Endothelial cell (in vitro differentiated cells): ENCODE measurements around the gene FOXJ3. TPM values are rescaled to one million over a fixed set of nuclear protein-coding genes. Genes with fewer than 3 reads are reported as not detected.

Source experiments
- DNase-seq: peaks from one replicate; pipeline ENCODE4 v3.0.0; 2021; ENCODE audit warnings: low spot score
- H3K27ac Mint-ChIP-seq: one replicate; pipeline ENCODE4 v1.8.0; 2021; ENCODE audit warnings: mixed read lengths, inconsistent platforms; ENCODE audit not compliant: unreplicated experiment
- H3K27me3 Mint-ChIP-seq: one replicate; pipeline ENCODE4 v1.8.0; 2021; ENCODE audit warnings: mild to moderate bottlenecking, moderate library complexity, mixed read lengths, inconsistent platforms; ENCODE audit not compliant: unreplicated experiment
- H3K36me3 Mint-ChIP-seq: one replicate; pipeline ENCODE4 v1.8.0; 2021; ENCODE audit warnings: mild to moderate bottlenecking, low read depth, mixed read lengths, inconsistent platforms; ENCODE audit not compliant: unreplicated experiment
- H3K4me1 Mint-ChIP-seq: one replicate; pipeline ENCODE4 v1.8.0; 2021; ENCODE audit warnings: mild to moderate bottlenecking, mixed read lengths, inconsistent platforms; ENCODE audit not compliant: unreplicated experiment
- H3K4me3 Mint-ChIP-seq: one replicate; pipeline ENCODE4 v1.8.0; 2021; ENCODE audit warnings: mild to moderate bottlenecking, mixed read lengths, inconsistent platforms; ENCODE audit not compliant: unreplicated experiment
- H3K9me3 Mint-ChIP-seq: one replicate; pipeline ENCODE4 v1.8.0; 2021; ENCODE audit warnings: mixed read lengths, inconsistent platforms; ENCODE audit not compliant: unreplicated experiment
- total RNA-seq: library from RNA; stranded (reverse); fragmentation: NEBNext Ultra II Directional; extraction: Animal tissue kit (Norgen Biotek cat#: 25700); gene quantifications from one replicate; pipeline ENCODE4 v1.2.1, GENCODE V29; 2021; ENCODE audit not compliant: unreplicated experiment
- TF ChIP-seq, protein P1 (sequence below): fragments of 200-600 bp; sonication (generic); IDR thresholded peaks from one replicate; pipeline ENCODE4 v1.5.0; 2021; ENCODE audit warnings: antibody characterized with exemption; ENCODE audit not compliant: unreplicated experiment

Gene FOXJ3
- total RNA-seq, 1 donor from 2014 or later = 65.9 TPM

DNA sequence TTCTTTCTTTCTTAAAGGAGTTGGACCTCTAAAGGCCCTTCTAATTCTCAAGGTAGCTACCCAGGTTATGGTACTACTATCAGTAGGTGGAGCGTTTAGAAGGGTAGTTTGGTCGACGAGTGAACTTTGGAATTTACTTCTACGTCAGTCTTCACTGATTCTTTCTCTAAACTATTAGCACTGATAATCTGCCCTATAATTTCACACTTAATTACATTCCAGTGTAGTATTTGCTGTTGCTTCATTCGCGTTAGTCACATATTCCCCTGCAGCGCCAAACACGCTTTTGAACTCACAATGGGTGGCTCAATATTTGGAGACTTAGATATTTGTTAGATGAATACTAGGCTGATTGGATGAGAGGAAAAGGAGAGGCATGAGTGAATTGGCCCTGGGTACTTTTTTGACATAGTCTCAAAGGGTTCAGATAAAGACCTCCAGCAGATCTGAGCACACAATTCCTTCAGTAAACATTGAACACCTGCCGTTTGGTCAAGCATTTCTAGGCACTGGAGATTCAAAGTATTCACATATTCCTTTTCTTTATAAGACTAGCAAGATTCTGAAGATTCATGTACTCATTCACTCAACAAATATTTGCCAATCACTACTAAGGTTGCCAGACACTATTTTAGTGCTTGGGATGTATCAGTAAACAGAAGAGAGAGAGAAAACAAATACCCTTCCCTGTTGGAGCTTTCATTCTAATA is 929 bp upstream of the FOXJ3 start:
- Mint-ChIP-seq H3K9me3 (no peaks in the 10 kb centered on the region), H3K4me3 (peak overlapping the region; percentile 87), H3K36me3 (no peaks in the 10 kb centered on the region), H3K27ac (peak overlapping the region; percentile 81), H3K4me1 (peaks cover 42% of the 10 kb centered on the region), H3K27me3 (peaks cover 7% of the 10 kb centered on the region)
- TF ChIP-seq, protein P1, sequence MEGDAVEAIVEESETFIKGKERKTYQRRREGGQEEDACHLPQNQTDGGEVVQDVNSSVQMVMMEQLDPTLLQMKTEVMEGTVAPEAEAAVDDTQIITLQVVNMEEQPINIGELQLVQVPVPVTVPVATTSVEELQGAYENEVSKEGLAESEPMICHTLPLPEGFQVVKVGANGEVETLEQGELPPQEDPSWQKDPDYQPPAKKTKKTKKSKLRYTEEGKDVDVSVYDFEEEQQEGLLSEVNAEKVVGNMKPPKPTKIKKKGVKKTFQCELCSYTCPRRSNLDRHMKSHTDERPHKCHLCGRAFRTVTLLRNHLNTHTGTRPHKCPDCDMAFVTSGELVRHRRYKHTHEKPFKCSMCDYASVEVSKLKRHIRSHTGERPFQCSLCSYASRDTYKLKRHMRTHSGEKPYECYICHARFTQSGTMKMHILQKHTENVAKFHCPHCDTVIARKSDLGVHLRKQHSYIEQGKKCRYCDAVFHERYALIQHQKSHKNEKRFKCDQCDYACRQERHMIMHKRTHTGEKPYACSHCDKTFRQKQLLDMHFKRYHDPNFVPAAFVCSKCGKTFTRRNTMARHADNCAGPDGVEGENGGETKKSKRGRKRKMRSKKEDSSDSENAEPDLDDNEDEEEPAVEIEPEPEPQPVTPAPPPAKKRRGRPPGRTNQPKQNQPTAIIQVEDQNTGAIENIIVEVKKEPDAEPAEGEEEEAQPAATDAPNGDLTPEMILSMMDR = no peak
- no peak for DNase-seq

DNA sequence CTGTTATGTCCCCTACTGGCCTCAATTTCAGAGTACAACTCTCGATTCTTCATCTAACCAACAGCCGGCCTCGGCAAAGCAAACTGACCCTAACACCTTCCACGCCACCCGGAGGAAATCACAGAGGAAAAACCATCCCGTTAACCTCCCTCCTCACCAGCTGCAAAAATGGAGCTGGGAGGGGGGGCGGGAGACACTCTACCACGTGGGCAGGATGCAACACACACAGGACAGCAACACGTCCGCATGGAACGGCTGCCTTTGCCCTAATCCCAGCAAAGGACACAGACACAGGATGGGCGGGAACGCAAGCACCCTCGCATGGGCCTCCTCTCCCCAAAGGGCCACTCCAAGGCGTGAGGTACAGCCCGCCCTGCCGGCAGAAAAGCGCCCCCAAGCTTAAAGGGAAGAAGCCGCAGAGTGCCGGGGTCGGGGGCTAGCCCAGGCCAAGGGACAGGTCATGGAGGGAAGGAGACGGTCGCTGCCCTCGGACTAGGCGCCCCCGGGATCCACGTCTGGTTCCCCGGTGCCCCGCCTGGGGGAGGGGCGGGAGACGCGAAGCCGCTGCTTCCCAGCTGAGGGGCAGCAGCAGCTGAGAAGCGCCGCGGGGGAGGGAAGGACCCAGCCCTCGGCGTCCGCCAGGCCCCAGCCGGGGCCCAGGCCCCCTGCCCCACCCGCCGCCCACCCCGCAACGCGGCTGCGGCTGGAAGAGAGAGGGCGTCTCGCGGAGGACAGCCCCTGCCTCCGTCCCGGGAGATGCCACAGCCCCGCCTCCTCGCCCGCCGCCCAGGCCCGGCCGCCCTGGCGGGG is 590 bp downstream of the FOXJ3 start:
- Mint-ChIP-seq H3K4me1 (peaks cover 44% of the 10 kb centered on the region), H3K36me3 (no peaks in the 10 kb centered on the region), H3K27ac (peak overlapping the region; percentile 99), H3K27me3 (peaks cover 7% of the 10 kb centered on the region), H3K4me3 (peak overlapping the region; percentile 99), H3K9me3 (no peaks in the 10 kb centered on the region)
- DNase-seq = peak; percentile 66
- TF ChIP-seq, protein P1 = no peak

DNA sequence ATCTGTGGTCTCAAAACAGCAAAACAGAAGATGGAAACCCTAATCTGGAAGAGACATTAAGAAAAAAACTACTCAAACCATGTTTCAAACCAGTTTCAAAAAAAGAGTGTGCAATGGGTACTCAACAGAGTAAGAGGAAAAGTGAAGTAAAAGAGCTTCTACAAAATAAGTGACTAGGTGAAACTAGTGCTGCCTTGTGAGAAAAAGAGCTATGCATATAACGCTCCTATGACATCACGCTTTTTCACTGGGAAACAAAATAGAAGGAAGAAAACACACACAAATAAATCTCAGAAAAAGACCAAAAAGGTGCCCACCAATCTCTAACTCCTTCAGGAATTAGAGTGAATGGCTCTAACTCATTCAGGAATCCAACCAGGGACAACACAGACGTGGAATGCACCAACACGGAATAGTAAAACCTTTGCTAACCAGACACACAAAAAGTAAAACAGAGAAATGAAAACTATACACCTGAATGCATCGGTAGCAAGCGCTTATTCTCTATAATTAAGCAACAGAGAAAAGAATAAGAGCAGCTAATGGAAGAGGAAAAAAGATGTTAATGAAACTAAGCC is 1.3 kb downstream of the FOXJ3 start:
- Mint-ChIP-seq H3K4me3 (peak overlapping the region; percentile 99), H3K4me1 (peaks cover 48% of the 10 kb centered on the region), H3K27ac (peak overlapping the region; percentile 99), H3K27me3 (peaks cover 8% of the 10 kb centered on the region), H3K9me3 (no peaks in the 10 kb centered on the region), H3K36me3 (no peaks in the 10 kb centered on the region)
- no peak for DNase-seq
- TF ChIP-seq, protein P1 = no peak

DNA sequence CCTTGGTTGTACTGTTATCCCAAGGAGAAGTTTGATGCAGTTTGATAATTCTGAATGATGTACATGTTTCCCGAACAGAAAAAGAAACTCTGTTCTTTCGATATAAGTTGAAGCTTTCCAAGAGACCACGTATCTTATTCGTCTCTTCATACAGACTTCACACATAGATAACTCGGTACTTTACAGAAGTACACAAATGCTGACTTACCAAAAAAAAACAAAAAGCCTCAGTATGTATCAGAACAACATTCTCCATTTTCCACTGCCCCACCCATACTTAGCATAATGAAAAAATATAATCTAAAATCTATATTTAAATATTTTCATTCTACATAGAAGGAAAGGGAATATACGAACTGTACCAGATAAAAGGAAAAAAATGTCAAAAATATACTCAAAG is 2.2 kb downstream of the FOXJ3 start:
- Mint-ChIP-seq H3K4me1 (peaks cover 48% of the 10 kb centered on the region), H3K4me3 (peak overlapping the region; percentile 99), H3K27me3 (peaks cover 8% of the 10 kb centered on the region), H3K27ac (peak overlapping the region; percentile 0), H3K9me3 (no peaks in the 10 kb centered on the region), H3K36me3 (no peaks in the 10 kb centered on the region)
- TF ChIP-seq, protein P1 = no peak
- DNase-seq = no peak

DNA sequence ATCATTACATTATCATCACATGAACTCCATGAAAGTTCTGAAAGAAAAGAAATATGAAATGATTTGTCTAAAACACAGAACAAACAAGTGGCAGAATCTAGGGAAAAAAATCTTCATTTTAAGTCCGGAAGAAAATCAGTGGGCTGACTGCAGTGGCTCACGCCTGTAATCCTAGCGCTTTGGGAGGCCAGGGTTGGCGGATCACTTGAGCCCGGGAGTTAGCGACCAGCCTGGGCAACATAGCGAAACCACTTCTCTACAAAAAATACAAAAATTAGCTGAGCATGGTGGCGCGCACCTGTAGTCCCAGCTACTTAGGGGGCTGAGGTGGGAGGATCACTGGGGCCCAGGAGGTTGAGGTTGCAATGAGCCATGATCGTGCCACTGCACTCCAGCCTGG is 4.8 kb downstream of the FOXJ3 start:
- no peaks in the 10 kb centered on the region for H3K36me3 Mint-ChIP-seq
- H3K9me3 Mint-ChIP-seq = no peaks in the 10 kb centered on the region
- H3K27ac Mint-ChIP-seq = no peak overlapping the region
- peaks cover 8% of the 10 kb centered on the region for H3K27me3 Mint-ChIP-seq
- H3K4me1 Mint-ChIP-seq = peaks cover 37% of the 10 kb centered on the region
- H3K4me3 Mint-ChIP-seq = no peak overlapping the region
- TF ChIP-seq, protein P1 = no peak
- DNase-seq = no peak
